ENCODE data around the gene TTLL5.

The TTLL5 gene

GRCh38 chr14:75660630-75661498 lies at the start of gene TTLL5, which contains the start of gene ERG28:
Gene TTLL5 (plus strand): TSS chr14:75661246. CDS start chr14:75663150, 1,904 bp downstream.
Gene ERG28 (minus strand): TSS chr14:75660876. CDS start chr14:75657502, 3,374 bp downstream.
- peak within 1 kb of the TSS; percentile 98 for H3K4me2 ChIP-seq (ENCODE audit: low read depth, low read length, poor library complexity, severe bottlenecking)
- H3K27ac ChIP-seq (ENCODE audit: low read depth, low read length), result peak within 1 kb of the TSS; percentile 61
- H3F3A ChIP-seq (ENCODE audit: insufficient read depth), result peaks cover 5% of the 10 kb centered on the region; the same call in 1 of the 2 replicates
- no peaks in the 10 kb centered on the region for H3K27me3 ChIP-seq (ENCODE audit: low read length)
- H3K4me3 ChIP-seq (ENCODE audit: insufficient read depth, low read length, poor library complexity, severe bottlenecking), result peak within 1 kb of the TSS; percentile 85
- H3K9me3 ChIP-seq (ENCODE audit: insufficient read depth, low read length), result no peaks in the 10 kb centered on the region
- peaks cover 6% of the 10 kb centered on the region; the same call in 1 of the 2 replicates for H3K36me3 ChIP-seq (ENCODE audit: low read length)
- peak within 1 kb of the TSS; percentile 91 for H3K9ac ChIP-seq (ENCODE audit: low read length)
- TF ChIP-seq CTCF (IDR thresholded peaks at IDR 0.05; ENCODE audit: insufficient read depth, low read length, poor library complexity, severe bottlenecking), result no peak
- TF ChIP-seq EZH2phosphoT487 (conservative IDR thresholded peaks at IDR 0.05; ENCODE audit: low read length), result no peak
- peak within 1 kb of the TSS; percentile 97 for H2AFZ ChIP-seq (ENCODE audit: low read depth, low read length, severe bottlenecking)
- no peaks in the 10 kb centered on the region for H4K20me1 ChIP-seq (ENCODE audit: low read depth, low read length)
- H3K79me2 ChIP-seq (ENCODE audit: insufficient read depth, low read length), result peaks cover 36% of the 10 kb centered on the region
- no peaks in the 10 kb centered on the region for H3K9me2 ChIP-seq (replicated peaks; ENCODE audit: insufficient read depth, low read length)

DNA sequence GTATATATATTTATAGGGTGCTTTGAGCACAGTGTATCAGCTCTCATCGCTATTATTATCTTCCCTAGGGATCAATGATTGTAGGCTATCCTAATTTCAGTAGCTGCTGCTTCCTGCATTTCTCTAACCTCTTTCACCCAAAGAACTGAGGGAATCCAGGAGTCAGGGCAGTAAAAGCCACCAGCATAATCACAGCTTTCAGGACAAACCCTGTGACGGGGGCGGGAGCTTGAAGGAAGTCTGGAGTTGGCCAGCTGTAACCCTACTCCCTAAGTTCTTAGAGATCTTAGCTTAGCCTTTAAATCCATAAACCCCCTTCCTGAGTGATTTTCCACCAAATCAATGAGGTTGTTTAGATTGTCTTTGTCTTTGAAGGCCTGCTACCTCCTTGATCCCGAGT lies 48.9 kb upstream of the TTLL5 start:
- H2AFZ ChIP-seq (ENCODE audit: low read depth, low read length, severe bottlenecking), result no peak overlapping the region
- no peak overlapping the region for H3K27ac ChIP-seq (ENCODE audit: low read depth, low read length)
- H3K4me3 ChIP-seq (ENCODE audit: insufficient read depth, low read length, poor library complexity, severe bottlenecking), result no peak overlapping the region
- H3F3A ChIP-seq (ENCODE audit: insufficient read depth), result no peaks in the 10 kb centered on the region
- H3K9ac ChIP-seq (ENCODE audit: low read length), result no peak overlapping the region
- H4K20me1 ChIP-seq (ENCODE audit: low read depth, low read length), result no peaks in the 10 kb centered on the region
- no peaks in the 10 kb centered on the region for H3K9me3 ChIP-seq (ENCODE audit: insufficient read depth, low read length)
- no peaks in the 10 kb centered on the region for H3K27me3 ChIP-seq (ENCODE audit: low read length)
- H3K79me2 ChIP-seq (ENCODE audit: insufficient read depth, low read length), result no peaks in the 10 kb centered on the region
- H3K36me3 ChIP-seq (ENCODE audit: low read length), result no peaks in the 10 kb centered on the region
- H3K9me2 ChIP-seq (replicated peaks; ENCODE audit: insufficient read depth, low read length), result no peaks in the 10 kb centered on the region
- no peak overlapping the region for H3K4me2 ChIP-seq (ENCODE audit: low read depth, low read length, poor library complexity, severe bottlenecking)
- TF ChIP-seq EZH2phosphoT487 (conservative IDR thresholded peaks at IDR 0.05; ENCODE audit: low read length), result no peak
- TF ChIP-seq CTCF (IDR thresholded peaks at IDR 0.05; ENCODE audit: insufficient read depth, low read length, poor library complexity, severe bottlenecking), result no peak

DNA sequence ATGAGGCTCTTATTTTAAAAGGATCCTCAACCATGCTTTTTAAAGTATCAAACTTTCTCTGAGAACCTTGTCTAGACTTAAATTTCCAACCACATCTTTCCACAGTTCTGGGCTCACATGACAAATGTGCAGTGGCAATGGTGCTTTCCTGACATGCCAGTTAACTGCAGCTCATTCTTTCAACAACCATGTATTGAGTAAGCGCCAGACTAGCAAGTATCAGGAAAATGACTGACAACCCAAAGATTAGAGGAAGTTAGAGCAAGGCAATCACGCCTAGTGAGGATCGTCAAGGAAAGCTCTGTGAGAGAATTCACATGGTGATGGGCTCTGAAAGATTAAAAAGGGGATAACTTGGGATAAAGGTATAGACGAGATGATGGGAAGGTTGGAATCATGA lies 46.9 kb upstream of the TTLL5 start:
- Histone ChIP-seq H3K4me2 (ENCODE audit: low read depth, low read length, poor library complexity, severe bottlenecking) (no peak overlapping the region), H3K9ac (ENCODE audit: low read length) (no peak overlapping the region), H3K4me3 (ENCODE audit: insufficient read depth, low read length, poor library complexity, severe bottlenecking) (no peak overlapping the region), H2AFZ (ENCODE audit: low read depth, low read length, severe bottlenecking) (no peak overlapping the region), H4K20me1 (ENCODE audit: low read depth, low read length) (no peaks in the 10 kb centered on the region), H3K9me3 (ENCODE audit: insufficient read depth, low read length) (no peaks in the 10 kb centered on the region), H3K27ac (ENCODE audit: low read depth, low read length) (no peak overlapping the region), H3K36me3 (ENCODE audit: low read length) (no peaks in the 10 kb centered on the region), H3K27me3 (ENCODE audit: low read length) (no peaks in the 10 kb centered on the region), H3K79me2 (ENCODE audit: insufficient read depth, low read length) (no peaks in the 10 kb centered on the region), H3K9me2 (replicated peaks; ENCODE audit: insufficient read depth, low read length) (no peaks in the 10 kb centered on the region), H3F3A (ENCODE audit: insufficient read depth) (no peaks in the 10 kb centered on the region)
- no peak for TF ChIP-seq CTCF (IDR thresholded peaks at IDR 0.05; ENCODE audit: insufficient read depth, low read length, poor library complexity, severe bottlenecking)
- TF ChIP-seq EZH2phosphoT487 (conservative IDR thresholded peaks at IDR 0.05; ENCODE audit: low read length), result no peak

Data from SU-DHL-6 (cell line).